HG03342 (cell line): ENCODE data around the gene PJVK.
"Not testable (repeated sequence)": the region's sequence is repeated elsewhere in the genome, so short reads cannot be mapped to it uniquely, and the experiment has no call there.

Source experiments
- ATAC-seq: cut with Tn5 transposase; IDR thresholded peaks from one replicate; pipeline ENCODE4 v1.9.1; 2021; ENCODE audit warnings: mild to moderate bottlenecking, moderate library complexity; ENCODE audit not compliant: unreplicated experiment

Gene PJVK, protein sequence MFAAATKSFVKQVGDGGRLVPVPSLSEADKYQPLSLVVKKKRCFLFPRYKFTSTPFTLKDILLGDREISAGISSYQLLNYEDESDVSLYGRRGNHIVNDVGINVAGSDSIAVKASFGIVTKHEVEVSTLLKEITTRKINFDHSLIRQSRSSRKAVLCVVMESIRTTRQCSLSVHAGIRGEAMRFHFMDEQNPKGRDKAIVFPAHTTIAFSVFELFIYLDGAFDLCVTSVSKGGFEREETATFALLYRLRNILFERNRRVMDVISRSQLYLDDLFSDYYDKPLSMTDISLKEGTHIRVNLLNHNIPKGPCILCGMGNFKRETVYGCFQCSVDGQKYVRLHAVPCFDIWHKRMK

GRCh38 chr2:178450774-178451525, at the start of gene PJVK, which contains the start of gene PRKRA:
TSS of gene PJVK (plus strand) at chr2:178451378. CDS start at chr2:178453410, 2,032 bp downstream.
TSS of gene PRKRA (minus strand) at chr2:178451175. CDS start at chr2:178451030, 145 bp downstream.
- ATAC-seq, result peak; percentile 78

GRCh38 chr2:178401994-178402437, 49.2 kb upstream of the PJVK start:
- ATAC-seq, result no peak

- peak; percentile 26 for ATAC-seq
Measured at GRCh38 chr2:178403671-178404306, 47.4 kb upstream of the PJVK start.

GRCh38 chr2:178404368-178404767, 46.8 kb upstream of the PJVK start:
- peak; percentile 99 for ATAC-seq

GRCh38 chr2:178409261-178409660, 41.9 kb upstream of the PJVK start:
- no peak for ATAC-seq

GRCh38 chr2:178412047-178412446, 39.1 kb upstream of the PJVK start:
- ATAC-seq, result no peak

DNA sequence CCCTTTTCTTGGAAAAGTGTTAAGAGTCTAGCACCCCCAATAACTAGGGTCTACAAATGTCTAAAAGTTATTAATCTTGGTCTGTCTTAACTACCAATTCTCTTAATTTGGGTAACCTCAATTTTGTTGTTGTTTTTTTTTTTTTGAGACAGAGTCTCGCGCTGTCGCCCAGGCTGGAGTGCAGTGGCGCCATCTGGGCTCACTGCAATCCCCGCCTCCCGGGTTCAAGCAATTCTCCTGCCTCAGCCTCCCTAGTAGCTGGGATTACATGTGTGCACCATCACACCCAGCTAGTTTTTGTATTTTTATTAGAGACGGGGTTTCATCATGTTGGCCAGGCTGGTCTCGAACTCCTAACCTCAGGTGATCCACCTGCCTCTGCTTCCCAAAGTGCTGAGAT, 38.7 kb upstream of the PJVK start:
- not testable (repeated sequence) for ATAC-seq

DNA sequence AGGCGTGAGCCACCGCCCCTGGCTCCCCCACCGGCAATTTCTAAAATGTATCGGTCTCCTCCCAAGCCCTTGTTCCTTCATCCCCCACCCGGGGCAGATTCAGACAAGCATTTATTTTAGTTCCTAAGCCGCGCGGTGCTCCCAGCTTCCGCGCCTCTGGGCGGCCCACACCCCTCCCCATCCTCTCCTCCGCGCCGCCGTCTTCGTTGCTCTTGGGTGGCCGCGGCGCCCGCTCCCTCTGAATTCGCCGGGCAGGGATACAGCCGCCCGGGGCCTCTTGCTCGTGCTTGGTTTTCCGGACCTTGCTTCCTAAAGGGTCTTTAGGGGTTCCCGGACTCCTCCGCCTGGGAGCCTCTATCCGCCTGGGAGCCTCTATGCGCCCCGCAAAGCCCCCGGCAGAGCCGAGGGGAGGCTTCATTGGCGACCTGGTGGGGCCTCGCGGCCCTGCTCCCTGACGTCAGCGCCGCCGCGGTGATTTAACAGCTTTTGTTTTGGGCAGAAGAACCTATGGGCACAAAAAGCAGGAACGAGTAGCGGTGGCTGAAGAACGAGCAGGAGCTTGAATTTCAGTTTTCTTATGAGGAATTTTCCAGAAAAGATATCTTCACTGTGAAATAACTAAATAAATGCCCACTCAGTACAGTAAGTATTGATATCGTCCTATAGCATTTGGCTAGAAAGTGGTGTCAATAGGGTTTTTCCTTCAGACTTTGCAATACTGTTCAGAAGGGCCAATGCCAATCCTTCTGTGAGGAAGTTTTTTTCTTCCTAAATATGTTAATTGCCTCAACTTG, 37.5 kb upstream of the PJVK start:
- peak; percentile 73 for ATAC-seq

DNA sequence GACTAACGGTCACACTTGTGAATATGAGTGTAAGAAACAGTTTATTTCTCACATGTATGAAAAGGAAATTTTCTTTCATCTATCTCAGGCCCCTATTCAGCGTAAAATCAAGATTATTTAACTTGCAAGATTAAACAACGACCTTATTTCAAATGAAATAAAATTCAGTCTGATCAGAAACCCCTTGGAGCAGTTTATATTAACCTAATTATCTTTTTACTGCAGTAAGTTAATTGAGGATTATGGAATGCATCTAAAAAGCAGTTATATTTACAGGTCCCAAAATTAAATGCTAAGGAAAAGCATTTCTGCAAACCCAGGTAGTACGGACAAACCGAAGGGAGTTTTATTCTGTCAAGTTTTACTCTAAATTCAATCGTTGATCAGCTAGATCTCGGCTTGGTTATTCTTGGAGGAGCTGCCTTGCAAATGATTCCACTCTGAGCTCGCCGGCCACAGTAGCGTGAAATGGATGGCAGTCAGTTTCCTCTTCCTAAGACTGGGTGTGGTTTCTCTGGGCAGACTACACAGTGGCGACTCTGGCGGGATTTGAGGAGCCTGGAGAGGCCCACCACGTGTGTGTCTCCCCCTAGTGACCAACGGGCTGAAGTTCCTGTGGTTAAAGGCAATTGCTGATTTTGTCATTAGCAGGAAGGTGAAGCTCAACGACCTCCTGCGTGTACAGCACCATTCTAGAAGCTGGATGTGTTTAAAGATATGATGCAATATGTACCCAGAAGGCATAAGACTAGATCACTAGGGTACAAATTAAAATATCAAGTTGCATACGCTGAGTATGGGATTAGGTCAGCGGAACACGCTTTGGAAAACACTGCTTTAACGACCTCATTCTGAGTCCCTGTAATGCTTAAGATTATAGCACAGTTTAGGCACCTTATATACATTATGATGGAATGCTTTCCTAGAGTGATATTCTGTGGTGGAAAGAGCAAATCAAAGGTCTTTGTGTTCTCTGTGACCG, 36.6 kb upstream of the PJVK start:
- ATAC-seq, result peak; percentile 80

GRCh38 chr2:178415979-178416378, 35.2 kb upstream of the PJVK start:
- no peak for ATAC-seq

- no peak for ATAC-seq
Measured at GRCh38 chr2:178417916-178418315, 33.3 kb upstream of the PJVK start.

DNA sequence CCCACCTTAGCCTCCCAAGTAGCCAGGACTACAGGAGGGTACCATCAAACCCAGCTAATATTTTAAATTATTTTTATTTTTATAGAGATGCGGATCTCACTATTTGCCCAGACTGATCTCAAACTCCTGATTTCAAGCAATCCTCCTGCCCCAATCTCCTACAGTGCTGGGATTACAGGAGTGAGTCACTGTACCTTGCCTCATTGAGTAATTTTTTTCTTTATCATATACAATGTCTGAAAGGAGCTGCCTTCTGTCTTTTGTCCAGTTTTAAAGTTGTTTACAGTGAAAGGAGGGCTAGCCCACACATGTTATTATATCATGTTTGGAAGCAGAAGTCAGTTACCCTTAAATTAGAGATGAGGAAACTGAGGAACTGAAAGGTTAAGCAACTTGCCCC, 32.8 kb upstream of the PJVK start:
- no peak for ATAC-seq

DNA sequence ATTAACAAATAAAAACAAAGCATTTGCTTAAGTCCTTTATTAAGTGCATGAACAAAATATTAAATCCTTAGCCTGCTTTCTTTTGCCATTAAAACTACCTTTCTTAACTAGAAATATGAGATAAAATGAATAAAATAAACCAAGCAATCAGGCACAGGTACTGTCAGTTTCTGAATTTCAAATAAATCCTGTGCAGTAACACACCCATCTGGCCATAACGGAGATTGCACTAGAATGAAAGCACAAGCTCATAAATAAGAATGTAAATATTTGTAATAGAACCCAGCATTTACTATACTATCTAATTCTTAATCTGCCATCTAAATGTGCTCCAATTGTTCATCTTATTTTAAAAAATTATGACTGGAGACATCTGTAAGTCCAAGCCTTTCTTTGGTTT, 32.1 kb upstream of the PJVK start:
- peak; percentile 27 for ATAC-seq

GRCh38 chr2:178420463-178420999, 30.6 kb upstream of the PJVK start:
- no peak for ATAC-seq

DNA sequence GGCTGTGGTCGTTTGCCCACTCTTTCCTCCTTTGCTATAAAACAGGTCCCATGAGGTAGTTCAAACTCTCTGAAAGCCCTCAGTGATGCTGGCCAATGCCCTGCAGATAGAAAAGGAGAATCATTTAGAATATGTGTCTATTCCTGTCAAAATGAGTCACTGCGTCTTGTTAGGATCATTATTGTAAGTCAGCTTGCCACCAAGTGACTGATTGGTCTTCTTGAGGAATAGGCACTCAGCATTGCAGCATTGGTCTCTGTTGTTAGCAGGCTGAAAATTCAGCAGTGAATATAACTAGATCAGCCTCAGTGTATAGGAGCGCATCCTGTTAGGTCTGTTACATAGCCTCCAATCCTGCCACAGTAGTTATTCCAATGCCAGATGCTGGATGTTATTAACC, 29.1 kb upstream of the PJVK start:
- ATAC-seq, result no peak

- not testable (repeated sequence) for ATAC-seq
Measured at GRCh38 chr2:178423746-178424145, 27.4 kb upstream of the PJVK start.

DNA sequence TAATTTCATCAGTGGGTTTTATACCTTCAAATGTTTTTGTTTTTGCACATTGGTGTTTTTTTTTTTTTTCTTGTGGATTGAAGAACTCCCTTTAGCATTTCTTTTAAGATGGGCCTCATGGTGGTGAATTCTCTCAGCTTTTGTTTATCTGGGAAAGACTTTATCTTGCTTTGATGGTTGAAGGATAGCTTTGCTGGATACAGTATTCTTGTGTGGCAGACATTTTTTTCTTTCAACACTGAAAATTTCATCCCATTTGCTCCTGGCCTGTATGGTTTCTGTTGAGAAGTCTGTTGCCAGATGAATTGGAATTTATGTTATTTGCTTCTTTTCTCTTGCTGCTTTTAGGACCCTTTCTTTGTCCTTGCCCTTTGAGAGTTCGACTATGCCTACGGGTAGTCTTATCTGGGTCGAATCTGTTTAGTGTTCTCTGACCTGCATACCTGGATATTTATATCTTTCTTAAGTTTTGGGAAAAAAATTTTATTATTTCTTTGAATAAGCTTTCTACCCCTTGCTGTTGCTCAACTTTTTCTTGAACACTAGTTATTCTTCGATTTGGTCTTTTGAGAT, 25.8 kb upstream of the PJVK start:
- ATAC-seq, result no peak

GRCh38 chr2:178426388-178426787, 24.8 kb upstream of the PJVK start:
- ATAC-seq, result no peak

- ATAC-seq, result no peak
Measured at GRCh38 chr2:178427458-178427857, 23.7 kb upstream of the PJVK start.
